ENCODE data around the gene ZNF668.
"Not testable (repeated sequence)": the region's sequence is repeated elsewhere in the genome, so short reads cannot be mapped to it uniquely, and the experiment has no call there.

ZNF668 gene

GRCh38 chr16:31011815-31012214 is 62.2 kb downstream of the ZNF668 start:
- H3K36me3 ChIP-seq (ENCODE audit: insufficient read depth, low read length); H3K9ac ChIP-seq (ENCODE audit: low read depth, low read length); H3K4me3 ChIP-seq (ENCODE audit: low read length); H3K4me2 ChIP-seq (ENCODE audit: low read length); H3K9me3 ChIP-seq (replicated peaks; ENCODE audit: low read length): not testable (repeated sequence)
- Histone ChIP-seq H3K4me1 (ENCODE audit: control insufficient read depth, insufficient read depth, low read length) (peaks cover 14% of the 10 kb centered on the region), H3K27me3 (ENCODE audit: control insufficient read depth, insufficient read depth, low read length) (peaks cover 15% of the 10 kb centered on the region)

Data from skeletal muscle satellite cell (primary cell).